Urothelium cell line (cell line): ENCODE results near the gene ACTN4.

Source experiments
- DNase-seq: peaks from one replicate; pipeline ENCODE4 v3.0.0; 2011; ENCODE audit warnings: low spot score, mixed read lengths
- FAIRE-seq: peaks from 2 replicates; lab custom pipeline; 2011; peaks lifted over from hg19 to GRCh38; lab: Jason Lieb, UNC

The ACTN4 gene

DNA sequence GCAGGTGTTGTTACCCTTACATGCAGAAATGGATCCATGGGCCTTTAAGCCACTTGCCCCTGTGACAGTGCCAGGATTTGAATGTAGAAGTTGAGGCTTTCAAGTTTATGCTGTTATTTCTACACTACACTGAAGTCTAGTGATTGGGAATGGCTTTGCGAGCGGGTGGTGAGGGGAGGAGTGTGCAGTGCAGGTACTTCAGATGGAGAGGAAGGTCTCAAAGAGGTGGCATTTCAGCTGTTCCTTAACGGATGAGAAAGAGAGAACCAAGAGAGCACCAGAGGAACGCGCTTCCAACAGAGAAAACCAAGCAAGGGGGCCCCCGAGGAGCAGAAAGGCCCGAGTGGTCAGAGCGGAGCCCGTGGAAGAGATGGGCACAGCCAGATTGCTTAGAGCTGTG, 13.3 kb downstream of the ACTN4 start:
- DNase-seq (no peak), FAIRE-seq (no peak)

DNA sequence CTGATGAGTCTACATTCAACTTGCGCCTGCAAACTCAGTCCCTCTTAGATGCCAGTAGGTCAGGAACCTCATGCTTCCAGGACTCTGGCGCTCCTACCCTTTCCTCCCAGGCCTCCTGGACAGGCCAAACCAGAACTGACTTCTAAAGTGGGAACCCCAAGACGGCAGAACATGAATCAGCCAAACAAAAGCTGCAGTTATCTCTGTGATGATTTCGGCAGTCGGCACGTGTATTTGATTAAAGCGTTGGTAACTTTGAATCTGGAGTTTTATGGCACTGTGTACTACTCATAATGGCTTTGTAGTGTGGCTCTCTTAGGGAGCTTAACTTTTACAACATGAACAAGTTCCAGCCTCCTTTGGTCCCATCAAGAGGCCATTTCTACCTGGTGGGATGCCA, 13.7 kb downstream of the ACTN4 start:
- no peak for FAIRE-seq
- DNase-seq = no peak

DNA sequence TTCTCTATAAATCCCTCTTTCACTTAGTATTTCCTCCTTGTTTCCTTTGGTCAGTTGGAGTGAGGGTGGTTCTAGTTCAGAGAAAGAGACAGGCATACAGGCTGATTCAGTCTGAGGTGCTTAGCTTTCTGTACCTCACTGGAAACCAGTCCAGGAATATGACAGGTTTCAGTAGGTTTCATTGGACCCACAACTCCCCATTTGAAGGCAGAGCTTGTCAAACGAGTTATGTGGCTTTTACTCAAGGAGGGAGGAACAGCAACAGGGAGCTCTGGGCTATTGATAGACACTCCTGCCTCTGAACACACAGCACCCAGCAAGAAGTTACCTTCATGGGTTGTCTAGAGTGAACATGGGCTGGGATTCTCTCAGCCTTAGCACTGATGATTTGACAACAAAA, 14.5 kb downstream of the ACTN4 start:
- no peak for DNase-seq

DNA sequence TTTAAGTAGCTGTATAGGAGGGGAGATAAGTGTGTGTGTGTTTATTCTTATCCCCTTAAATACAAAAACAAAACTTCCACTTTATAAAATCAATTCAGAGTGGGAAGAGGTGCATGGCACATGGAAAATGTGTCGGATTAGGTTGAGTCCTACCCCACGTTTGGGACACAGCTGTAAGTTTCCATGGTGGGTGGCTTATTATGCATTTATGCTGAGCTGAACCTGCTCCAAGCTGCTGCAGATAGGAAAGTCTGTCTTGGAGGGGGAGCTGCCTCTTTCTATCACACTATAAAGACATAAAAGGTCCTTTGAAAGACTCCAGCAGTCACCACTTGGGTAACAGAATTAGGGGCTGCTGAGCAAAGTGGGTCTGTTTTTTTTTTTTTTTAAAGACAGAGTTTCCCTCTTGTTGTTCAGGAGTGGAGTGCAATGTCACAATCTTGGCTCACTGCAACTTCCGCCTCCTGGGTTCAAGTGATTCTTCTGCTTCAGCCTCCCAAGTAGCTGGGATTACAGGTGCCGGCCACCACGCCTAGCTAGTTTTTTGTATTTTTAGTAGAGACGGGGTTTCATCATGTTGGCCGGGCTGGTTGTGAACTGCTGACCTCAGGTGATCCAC, 15.2 kb downstream of the ACTN4 start:
- FAIRE-seq (no peak), DNase-seq (no peak)

More for the DNA sequence above, 14.5 kb downstream of the ACTN4 start:
- no peak for FAIRE-seq

DNA sequence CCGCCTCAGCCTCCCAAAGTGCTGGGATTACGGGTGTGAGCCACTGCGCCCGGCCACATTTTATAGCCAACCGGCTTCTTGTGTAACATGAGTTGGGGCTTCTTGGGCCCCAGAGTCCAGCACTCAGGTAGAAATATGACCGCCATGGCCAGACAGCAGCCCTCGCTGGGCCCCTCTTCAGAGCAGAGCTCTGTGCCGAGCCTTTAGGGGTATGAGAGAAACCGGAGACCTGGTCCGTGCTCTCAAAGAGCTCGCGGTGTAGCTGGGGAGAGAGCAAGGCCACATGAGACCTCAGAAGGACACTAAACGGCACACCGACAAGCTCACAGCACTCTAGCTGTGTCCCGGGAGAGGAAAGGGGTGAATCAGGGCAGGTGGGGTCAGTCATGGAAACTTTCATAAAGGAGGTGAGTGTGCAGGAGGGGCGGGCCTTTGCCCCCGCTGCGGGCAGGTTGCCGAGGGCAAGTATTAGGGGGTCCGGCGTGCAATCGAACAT, 15.8 kb downstream of the ACTN4 start:
- FAIRE-seq = no peak
- DNase-seq = no peak

DNA sequence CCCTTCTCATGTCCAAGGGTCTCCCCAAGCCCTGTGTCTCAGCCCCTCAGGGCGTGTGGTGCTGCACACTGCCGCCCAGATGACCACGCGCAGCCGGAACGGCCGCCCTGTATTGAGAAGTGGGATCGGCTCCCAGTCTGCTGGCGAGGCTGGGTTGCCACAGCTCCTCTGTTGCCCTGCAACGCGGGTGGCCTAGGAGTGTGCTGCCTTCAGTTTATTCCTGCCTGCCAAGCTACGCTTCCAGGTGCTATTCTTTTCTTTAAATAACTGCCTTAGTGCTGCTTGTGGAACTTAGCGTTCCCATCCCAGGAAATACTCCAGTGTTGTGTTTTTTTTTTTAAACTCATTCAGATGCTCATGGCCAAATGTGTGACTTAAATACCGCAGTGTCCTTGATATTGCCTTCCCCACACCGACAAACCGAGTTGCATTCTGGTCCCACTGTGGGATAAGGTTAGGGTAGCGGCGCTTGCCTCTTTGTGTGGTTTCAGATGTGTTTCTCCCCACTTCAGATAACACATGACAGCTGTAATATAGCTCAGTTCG, 16.6 kb downstream of the ACTN4 start:
- FAIRE-seq (no peak), DNase-seq (no peak)

DNA sequence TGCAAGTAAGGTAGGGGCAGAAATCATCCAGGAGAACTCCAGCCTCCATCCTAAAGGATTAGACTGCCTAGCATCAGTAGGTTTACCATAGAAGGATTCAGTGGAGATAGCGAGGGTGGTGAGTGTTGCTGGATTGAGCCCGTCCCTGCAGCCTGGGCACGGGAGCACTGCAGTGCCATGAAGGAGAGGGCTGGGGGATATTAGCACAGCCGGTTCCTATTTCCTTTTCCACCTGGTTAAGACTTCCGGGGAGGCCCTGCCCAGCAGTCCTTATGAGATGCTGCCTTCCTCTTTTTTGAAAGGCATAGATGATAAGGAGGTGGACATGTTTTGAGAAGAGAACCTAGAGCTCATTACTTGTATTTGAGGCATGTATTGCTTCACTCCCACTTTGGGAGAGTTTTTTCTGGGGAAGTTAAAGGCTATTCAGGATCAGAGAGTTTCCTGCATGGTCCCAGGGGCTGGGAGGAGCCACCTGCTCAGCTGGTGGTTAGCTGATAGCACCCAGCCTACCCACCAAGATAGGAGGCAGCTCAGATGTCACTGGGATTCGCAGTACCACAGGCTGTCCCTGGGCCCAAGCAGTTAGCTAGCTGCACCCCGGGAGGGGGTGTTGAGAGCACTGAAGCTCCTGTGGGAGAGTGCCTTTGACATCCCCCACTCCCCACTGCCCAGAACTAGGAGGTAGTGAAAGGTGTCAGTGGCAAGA, 17.2 kb downstream of the ACTN4 start:
- FAIRE-seq (no peak), DNase-seq (no peak)

DNA sequence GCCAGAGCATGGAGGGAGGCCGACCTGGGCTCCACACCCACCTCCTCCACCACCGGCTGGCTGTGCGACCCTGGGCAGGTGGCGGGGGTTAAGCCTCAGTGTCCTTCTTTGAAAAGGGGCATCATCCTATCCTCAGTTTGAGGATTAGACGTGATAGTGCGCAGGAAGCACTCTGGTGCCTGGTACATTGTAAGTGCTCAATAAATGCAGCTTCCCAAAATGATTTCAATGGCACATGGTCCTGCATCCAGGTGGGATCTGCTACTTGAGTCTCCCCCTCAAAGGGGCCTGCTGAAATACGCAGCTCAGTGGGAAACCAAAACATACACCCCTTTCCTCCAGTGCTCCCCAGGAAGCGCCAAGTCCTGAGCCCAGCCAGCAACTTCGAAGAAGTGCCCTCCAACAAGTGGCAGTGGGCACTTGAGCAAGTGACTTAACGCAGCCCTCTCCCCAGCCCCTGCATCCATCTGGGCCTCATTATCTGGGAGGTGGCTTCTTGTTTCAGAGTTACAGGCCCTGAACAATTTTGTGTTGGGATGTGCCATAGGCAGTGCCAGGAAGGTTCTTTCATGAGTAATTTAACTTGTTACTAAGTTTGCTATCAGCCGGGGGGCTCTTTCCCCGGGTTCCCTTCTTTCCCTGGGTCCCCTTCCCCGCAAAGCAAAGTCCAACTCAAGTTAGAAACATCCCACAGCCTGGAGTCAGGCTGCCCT, 17.9 kb downstream of the ACTN4 start:
- DNase-seq (no peak), FAIRE-seq (no peak)

DNA sequence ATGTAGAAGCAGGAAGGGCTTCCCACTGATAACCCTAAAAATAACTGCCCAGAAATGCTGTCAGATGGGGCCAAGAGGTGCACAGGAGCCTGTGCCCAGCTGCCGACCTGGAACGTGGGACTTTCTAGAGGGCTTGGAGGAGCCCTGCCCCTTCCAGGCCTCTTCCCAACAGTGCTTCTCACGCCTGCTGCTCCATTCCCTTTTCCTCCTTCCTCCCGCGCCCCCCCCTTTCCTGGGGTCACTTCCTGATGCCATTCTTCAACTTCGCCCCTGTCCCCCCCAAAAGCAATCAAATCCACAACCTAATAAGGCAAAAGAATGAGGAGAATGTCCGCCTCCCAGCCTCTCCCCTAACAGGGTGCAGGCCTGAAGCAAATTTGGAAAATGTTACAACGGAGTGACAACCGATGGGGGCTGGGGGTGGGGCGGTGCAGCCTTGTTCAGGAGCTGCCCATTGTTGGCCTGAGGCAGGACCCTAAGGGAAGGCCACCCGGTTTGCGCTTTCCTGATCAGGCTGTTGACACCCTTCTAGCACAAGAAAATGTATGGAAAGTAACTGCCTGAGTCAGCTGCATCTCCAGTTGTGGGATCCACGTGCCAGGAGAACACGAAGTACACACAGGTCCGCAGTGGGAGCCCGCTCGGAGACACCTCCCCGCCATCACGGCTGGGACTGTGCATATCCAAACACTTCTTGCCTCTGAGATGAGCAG, 18.7 kb downstream of the ACTN4 start:
- DNase-seq = no peak

DNA sequence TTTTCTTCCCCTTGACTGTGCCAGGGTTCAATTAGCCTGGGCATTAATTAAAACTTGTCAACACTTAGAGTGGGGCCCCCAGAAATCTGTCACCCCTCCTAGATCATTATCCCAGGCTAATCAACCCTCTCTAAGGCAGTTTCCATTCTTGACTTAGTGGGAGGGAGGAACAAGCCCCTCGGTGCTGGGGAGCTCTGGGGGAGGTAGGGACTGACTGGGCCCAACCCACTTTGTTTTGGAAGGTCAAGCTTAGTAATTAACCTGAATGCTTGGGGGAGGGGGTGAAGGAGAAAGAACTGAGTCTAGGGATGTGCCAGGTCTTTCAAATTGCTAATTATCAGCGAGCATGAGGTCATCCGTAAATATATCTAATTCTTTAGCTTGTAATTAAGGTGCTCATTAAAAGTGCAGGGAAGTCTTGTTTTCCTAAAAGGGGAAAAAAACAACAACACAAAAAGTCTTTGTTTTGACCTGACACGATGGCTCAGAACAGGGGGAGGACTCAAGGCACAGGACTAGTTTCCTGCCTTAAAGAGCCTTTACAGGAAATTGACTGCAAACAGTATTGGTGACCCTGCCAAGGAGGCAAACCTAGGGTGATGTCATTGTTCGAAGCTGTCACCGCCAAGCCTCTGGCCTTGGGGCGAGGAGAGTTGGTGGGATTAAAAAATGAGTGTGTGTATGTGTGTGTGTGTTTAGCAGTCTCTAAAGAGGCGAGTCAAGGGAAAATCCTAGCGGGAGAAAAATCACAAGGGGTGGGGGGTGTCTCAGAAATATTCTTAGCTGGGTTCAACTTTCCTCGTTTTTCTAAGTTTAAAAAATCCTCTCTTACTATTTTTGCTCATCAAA, 19.4 kb downstream of the ACTN4 start:
- FAIRE-seq = no peak
- no peak for DNase-seq

More for the DNA sequence above, 18.7 kb downstream of the ACTN4 start:
- FAIRE-seq = no peak

DNA sequence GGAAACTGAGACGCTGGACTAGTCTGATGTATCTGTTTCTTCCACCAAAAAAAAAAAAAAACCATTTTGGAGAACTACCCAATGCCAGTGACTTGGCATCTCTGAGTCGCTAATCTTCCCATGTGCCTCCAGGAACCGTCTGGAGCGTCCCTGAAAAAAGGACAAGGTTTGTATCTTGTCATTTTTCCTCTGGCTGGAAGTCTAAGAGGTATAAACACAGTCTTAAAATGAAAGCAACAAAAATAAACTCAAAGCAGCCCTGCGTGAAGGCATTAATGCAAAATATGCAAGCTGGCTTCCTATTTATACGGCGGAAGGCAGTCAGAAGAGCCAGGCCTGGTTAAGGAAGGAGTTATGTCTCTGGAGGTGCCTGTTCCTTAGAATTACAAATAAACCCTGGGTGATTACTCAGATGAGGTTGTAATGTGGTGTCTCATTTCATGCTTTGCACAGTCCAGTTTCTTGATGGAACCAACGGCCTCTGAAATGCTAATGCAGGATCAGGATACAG, 20.3 kb downstream of the ACTN4 start:
- FAIRE-seq (no peak), DNase-seq (no peak)

DNA sequence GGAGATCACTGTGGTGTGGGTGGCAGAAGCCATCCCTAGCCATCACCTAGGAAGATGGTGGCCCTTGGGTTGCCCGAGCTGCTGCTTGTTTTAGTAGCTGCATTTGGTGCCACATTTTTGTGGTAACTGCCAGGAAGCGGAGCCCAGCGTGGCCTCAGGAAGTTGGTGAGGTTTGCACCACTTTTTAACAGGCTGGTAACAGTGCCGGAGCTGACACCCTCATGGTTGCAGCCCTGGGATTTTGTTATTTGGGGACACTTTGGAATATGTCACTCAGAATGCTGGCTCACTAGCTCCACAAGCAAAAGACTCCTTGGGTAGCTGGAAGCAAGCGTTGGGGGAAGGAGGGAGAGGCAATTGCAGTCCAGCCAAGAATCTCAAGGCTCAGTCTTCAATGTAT, 22.1 kb downstream of the ACTN4 start:
- no peak for FAIRE-seq
- no peak for DNase-seq

DNA sequence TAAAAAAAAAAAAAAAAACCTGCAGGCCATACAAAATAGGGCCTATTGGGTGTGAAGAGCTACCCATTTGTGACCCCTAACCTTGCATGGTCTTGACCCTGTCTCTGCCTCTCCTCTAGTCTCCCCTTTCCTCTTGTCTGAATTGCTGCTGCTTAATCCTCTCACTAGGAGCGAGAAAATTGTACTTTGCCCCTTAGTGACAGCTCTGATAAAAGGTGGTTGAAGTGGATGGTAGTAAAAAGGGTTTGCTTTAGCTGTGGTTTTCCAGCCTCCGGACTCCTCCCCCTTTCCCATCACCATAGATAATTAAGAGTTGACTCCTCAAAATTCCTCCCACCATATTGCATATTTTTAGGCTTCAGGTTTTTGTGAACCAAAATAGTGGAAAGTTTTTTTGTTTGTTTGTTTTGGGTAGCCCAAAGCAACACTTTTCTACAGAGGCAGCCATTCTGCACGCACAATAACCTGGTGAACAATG, 23.5 kb downstream of the ACTN4 start:
- FAIRE-seq (no peak), DNase-seq (no peak)

DNA sequence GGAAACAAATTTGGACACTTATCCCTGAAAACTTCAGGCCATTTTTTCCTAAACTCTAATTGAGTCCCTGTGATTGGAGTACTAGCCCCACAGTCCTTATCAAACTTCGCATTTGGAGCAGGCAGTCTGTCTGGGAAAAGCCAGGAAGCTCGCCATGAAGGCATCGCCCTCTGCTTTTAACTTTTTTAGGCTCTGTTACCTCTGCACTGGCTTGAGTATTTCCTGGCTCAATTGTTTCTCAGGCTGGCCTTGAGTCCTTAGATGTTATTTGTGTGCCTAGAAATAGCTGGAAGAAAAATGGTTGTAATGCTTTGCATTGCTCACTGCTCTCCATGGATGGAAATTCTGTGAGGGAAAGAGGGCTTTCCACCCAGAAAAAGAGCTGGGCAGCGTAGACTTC, 24.2 kb downstream of the ACTN4 start:
- DNase-seq (no peak), FAIRE-seq (no peak)

DNA sequence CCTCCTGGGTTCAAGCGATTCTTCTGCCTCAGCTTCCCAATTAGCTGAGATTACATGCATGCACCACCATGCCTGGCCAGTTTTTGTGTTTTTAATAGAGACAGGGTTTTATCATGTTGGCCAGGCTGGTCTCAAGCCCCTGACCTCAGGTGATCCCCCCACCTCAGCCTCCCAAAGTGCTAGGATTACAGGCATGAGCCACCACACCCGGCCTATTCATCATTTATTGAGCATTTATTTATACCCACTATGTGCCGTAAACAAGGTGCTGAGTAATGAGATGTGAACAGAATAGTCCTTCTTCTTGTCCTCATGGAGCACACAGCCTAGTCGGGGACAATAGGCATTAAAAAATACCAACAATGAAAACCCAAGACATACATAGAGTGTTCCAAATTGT, 25.6 kb downstream of the ACTN4 start:
- no peak for FAIRE-seq
- no peak for DNase-seq

DNA sequence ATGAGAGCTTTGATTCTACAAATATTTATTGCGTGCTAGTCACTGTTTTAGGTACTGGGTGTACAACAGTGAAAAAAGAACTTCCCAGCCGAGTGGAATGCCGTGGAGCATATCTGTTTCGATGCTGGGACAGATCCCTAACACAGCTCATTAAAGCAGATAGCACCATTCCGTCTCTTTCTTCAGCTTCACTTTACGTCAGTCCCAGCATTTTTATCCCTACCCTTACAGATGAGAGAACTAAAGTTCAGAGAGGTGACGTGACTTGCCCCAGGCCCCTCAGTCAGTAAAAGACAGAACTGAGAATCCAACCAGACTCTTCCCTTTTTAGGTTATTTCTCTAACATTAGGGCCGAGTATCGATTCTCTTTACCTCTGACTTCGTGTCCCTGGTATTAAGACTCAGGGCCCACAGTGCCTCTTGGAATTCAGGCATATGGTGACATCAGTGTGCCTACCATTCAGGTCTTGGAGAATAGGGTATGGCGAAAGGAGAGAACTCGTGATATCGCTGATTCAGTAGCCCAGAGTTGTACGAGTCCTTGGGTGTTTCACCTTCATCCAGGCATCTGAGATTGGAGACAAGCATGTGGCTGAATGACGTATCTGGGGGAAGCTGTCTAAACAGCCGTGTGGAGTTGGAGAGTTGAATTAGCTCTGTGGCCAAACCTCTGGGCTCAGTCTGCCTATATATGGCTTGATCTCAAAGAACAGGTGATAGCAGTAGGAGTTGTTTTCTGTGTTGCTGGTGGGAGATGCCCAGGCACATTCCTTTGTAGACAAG, 27.1 kb downstream of the ACTN4 start:
- DNase-seq = no peak
- FAIRE-seq = no peak

DNA sequence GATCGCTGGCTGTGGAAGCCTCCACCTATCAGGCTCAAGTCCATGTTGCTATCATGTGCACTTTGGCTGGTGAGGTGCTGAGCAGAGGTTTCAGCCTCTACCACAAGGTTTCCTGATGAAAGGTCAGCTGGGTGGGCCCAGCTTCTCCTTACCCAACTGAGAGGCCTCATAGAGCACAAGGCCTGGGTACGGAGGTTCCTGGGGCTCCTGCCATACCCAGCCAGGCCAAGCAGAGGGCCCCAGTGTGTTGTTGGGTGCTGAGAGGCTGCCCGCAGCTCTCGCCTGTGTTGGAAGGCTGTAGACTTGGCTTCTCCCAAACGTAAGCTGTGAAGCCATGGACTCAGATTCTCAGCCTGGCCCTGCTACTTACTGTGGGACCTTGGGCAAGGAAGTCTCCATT, 28.2 kb downstream of the ACTN4 start:
- FAIRE-seq = no peak
- no peak for DNase-seq

DNA sequence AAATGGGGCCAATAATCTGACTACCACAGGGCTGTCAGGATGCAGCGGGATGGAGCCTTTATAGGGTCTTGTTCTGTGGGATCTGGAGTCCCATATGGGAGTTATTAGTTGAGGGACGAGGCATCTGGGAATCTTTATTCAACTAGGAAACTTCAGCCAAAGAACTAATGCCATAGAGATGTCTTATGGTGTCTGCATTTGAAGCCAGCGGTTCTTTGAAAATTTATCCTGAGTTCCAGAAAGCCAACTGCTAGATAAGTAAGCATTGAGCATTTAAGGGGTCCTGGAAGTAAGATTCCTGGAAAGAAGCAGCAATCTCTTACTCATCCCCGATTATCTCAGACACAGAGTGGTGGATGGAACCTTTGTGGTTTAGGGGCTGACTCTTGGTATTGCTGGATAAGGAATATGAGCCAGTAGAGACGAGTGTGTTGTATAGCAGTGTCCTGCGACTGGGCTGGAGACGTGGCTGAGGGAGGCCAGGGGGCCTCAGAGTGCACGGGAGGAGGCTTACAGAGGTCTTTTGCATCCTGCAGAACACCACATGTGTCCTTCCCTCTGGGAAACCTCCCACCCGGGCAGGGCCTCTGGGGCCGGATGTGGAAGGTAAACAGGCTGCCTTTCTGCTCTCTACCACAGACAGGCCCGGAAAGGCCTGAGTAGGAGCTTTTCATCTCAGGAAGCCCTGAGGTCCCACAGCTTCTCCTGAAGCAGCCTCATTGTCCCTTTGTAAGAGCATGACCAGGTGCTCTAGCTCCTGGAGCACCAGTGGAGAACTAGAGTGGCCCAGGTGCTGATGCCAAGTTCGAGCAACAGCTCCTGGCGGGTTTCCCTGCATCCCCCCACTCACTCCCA, 28.8 kb downstream of the ACTN4 start:
- DNase-seq (no peak), FAIRE-seq (no peak)
